Gastrocnemius medialis (tissue), 4 donors: ENCODE measurements around the gene UNC13B.

Experiments used
- CTCF ChIP-seq, 5 experiments: fragments of 450-650 bp in 3 of 5; fragments of 200-600 bp in 2 of 5; sonication (generic) in 2 of 5; IDR thresholded peaks in 4 of 5; conservative IDR thresholded peaks in 1 of 5; 1 replicate in 4 of 5; 2 replicates in 1 of 5; pipeline ENCODE4 v1.5.1; 2016 to 2019; ENCODE audit warnings: antibody characterized with exemption in 5 of 5, mild to moderate bottlenecking in 3 of 5, moderate library complexity in 3 of 5
- POLR2A ChIP-seq, 2 donors: fragments of 450-650 bp; IDR thresholded peaks; one replicate each; pipeline ENCODE4 v1.6.1; 2017; ENCODE audit warnings: antibody characterized with exemption in 2 of 2, mild to moderate bottlenecking in 2 of 2, moderate library complexity in 2 of 2

- TF ChIP-seq CTCF (IDR thresholded peaks at IDR 0.05 in 4 of 5, conservative IDR thresholded peaks at IDR 0.05 in 1 of 5) (no peak), POLR2A (IDR thresholded peaks at IDR 0.05) (no peak)
These were observed 131.7 kb downstream of the UNC13B start for GRCh38 chr9:35293376-35293964.
